A549 treated with CpdA at 1 μM for 4 hours (cell line): ENCODE data around the gene ZPBP2. TPM values are rescaled to one million over a fixed set of nuclear protein-coding genes. Genes with fewer than 3 reads are reported as not detected.

Source experiments
- total RNA-seq: library from RNA; stranded (reverse); fragments of 200-300 nt; extraction: Qiagen RNA extraction; gene quantifications from 5 replicates; pipeline ENCODE4 v1.2.3, GENCODE V29; 2022; ENCODE audit warnings: low read depth

Gene ZPBP2
- total RNA-seq = not detected in 5 replicates

GRCh38 chr17:39867880-39868553 lies at the start of gene ZPBP2:
Gene ZPBP2, plus strand, starts transcription at chr17:39868202. Its CDS starts 153 bp downstream, at chr17:39868355.

GRCh38 chr17:39863918-39864746 lies 3.9 kb upstream of the ZPBP2 start, which contains the start of gene IKZF3:
Gene IKZF3, minus strand, starts transcription at chr17:39864312. Its CDS starts 186 bp downstream, at chr17:39864126.

Other genes starting within 250 kb of the ZPBP2 start
- gene PPP1R1B, start 241.2 kb upstream of the ZPBP2 start, total RNA-seq = 0.03 TPM in 1 of 5 replicates, not detected in the others
- 41.4 to 64.8 TPM (median 59.5 TPM) in 5 replicates for gene STARD3, start 231.1 kb upstream of the ZPBP2 start, total RNA-seq
- gene TCAP, start 202.9 kb upstream of the ZPBP2 start, total RNA-seq = 0.64 to 1.7 TPM (median 1.1 TPM) in 5 replicates
- not detected in 5 replicates for gene PNMT, start 199.7 kb upstream of the ZPBP2 start, total RNA-seq
- 6.7 to 8.9 TPM (median 7.8 TPM) in 5 replicates for gene PGAP3, start 180.1 kb upstream of the ZPBP2 start, total RNA-seq
- gene ERBB2, start 168.1 kb upstream of the ZPBP2 start, total RNA-seq = 28.0 to 38.1 TPM (median 32.9 TPM) in 5 replicates
- gene MIEN1, start 137.7 kb upstream of the ZPBP2 start, total RNA-seq = 89.4 to 104 TPM (median 92.7 TPM) in 5 replicates
- gene GRB7, start 130.3 kb upstream of the ZPBP2 start, total RNA-seq = 4.1 to 7.6 TPM (median 6.6 TPM) in 5 replicates
- not detected in 5 replicates for gene IKZF3, start 3.9 kb upstream of the ZPBP2 start, total RNA-seq
- gene GSDMB, start 50.4 kb downstream of the ZPBP2 start, total RNA-seq = 2.5 to 3.6 TPM (median 2.9 TPM) in 5 replicates
- 36.9 to 44.8 TPM (median 42.1 TPM) in 5 replicates for gene ORMDL3, start 59.4 kb downstream of the ZPBP2 start, total RNA-seq
- not detected in 5 replicates for gene LRRC3C, start 59.5 kb downstream of the ZPBP2 start, total RNA-seq
- not detected in 5 replicates for gene GSDMA, start 94.8 kb downstream of the ZPBP2 start, total RNA-seq
- 145 to 182 TPM (median 173 TPM) in 5 replicates for gene PSMD3, start 112.6 kb downstream of the ZPBP2 start, total RNA-seq
- 0.26 TPM in 1 of 5 replicates, not detected in the others for gene CSF3, start 147.2 kb downstream of the ZPBP2 start, total RNA-seq
- gene MED24, start 186.2 kb downstream of the ZPBP2 start, total RNA-seq = 49.0 to 56.0 TPM (median 50.6 TPM) in 5 replicates
- gene THRA, start 194.8 kb downstream of the ZPBP2 start, total RNA-seq = 13.4 to 16.5 TPM (median 15.2 TPM) in 5 replicates
- 9.2 to 11.3 TPM (median 10.8 TPM) in 5 replicates for gene NR1D1, start 232.4 kb downstream of the ZPBP2 start, total RNA-seq